IMR-90 (cell line): ENCODE data around the gene TLX1. TPM values are rescaled to one million over a fixed set of nuclear protein-coding genes. Genes with fewer than 3 reads are reported as not detected.

ENCODE experiments used
- ATAC-seq: fragments of 200-7000 bp; cut with Tn5 transposase; 2 replicates; pipeline ENCODE4 v1.9.1; 2020; ENCODE audit warnings: low read depth, mild to moderate bottlenecking, moderate library complexity
- BruUV-seq: library from RNA; stranded (reverse); fragments of 400-500 nt; replicated peaks from 2 replicates; lab custom pipeline; 2021; lab: Mats Ljungman, UMichigan
- CTCF ChIA-PET: fragments of 300-600 bp; formaldehyde crosslinking; extraction: SDS; loops from one replicate; lab custom pipeline; 2021; ENCODE audit warnings: antibody characterized with exemption; lab: Yijun Ruan, JAX
- POLR2A ChIA-PET: fragments of 300-600 bp; sonication (Branson Sonifier 250); formaldehyde crosslinking; loops from one replicate; lab custom pipeline; 2022; ENCODE audit warnings: antibody characterized with exemption; ENCODE audit not compliant: unreplicated experiment; lab: Charles Lee
- DNase-seq: peaks from one replicate; pipeline ENCODE4 v3.0.0; 2013
- H2AFZ ChIP-seq: replicated peaks from 2 replicates; pipeline ENCODE3; 2013; ENCODE audit warnings: low read length, mild to moderate bottlenecking; ENCODE audit not compliant: poor library complexity
- H2AK5ac ChIP-seq: 2 replicates; pipeline ENCODE4 v1.6.1; 2013; ENCODE audit warnings: low read depth, low read length, inconsistent platforms
- H2AK9ac ChIP-seq: replicated peaks from 2 replicates; pipeline ENCODE3; 2013; ENCODE audit warnings: mild to moderate bottlenecking, low read depth, low read length, moderate library complexity; ENCODE audit not compliant: poor library complexity
- H2BK120ac ChIP-seq: 2 replicates; pipeline ENCODE4 v1.6.1; 2013; ENCODE audit warnings: low read depth, low read length, inconsistent platforms
- H2BK15ac ChIP-seq: 3 replicates; pipeline ENCODE4 v1.6.1; 2013; ENCODE audit warnings: low read depth, low read length, inconsistent platforms
- H2BK20ac ChIP-seq: 2 replicates; pipeline ENCODE4 v1.6.1; 2013; ENCODE audit warnings: low read depth, mild to moderate bottlenecking, inconsistent platforms, low read length, moderate library complexity
- H2BK5ac ChIP-seq: 2 replicates; pipeline ENCODE4 v1.6.1; 2013; ENCODE audit warnings: mild to moderate bottlenecking, low read depth, low read length, inconsistent platforms; ENCODE audit not compliant: poor library complexity, severe bottlenecking
- H3K14ac ChIP-seq: replicated peaks from 2 replicates; pipeline ENCODE4 v1.6.1; 2013; ENCODE audit warnings: low read depth, low read length, inconsistent platforms
- H3K18ac ChIP-seq: 2 replicates; pipeline ENCODE4 v1.6.1; 2013; ENCODE audit warnings: low read depth, low read length, control low read depth
- H3K23ac ChIP-seq: 2 replicates; pipeline ENCODE4 v1.6.1; 2013; ENCODE audit warnings: low read depth, low read length, inconsistent platforms
- H3K27ac ChIP-seq: 2 replicates; pipeline ENCODE4 v1.5.1; 2013; ENCODE audit warnings: mild to moderate bottlenecking, control low read depth, low read length; ENCODE audit not compliant: insufficient read depth
- H3K27me3 ChIP-seq: 2 replicates; pipeline ENCODE4 v1.6.1; 2013; ENCODE audit warnings: low read length; ENCODE audit not compliant: control insufficient read depth, insufficient read depth
- H3K36me3 ChIP-seq: 2 replicates; pipeline ENCODE4 v1.6.1; 2013; ENCODE audit warnings: low read length, mixed read lengths; ENCODE audit not compliant: control insufficient read depth, insufficient read depth
- H3K4ac ChIP-seq: 2 replicates; pipeline ENCODE4 v1.6.1; 2013; ENCODE audit warnings: low read depth, low read length, inconsistent platforms
- H3K4me1 ChIP-seq: 2 replicates; pipeline ENCODE4 v1.6.1; 2013; ENCODE audit warnings: low read length, mixed read lengths; ENCODE audit not compliant: control insufficient read depth, insufficient read depth
- H3K4me2 ChIP-seq: 2 replicates; pipeline ENCODE4 v1.6.1; 2013; ENCODE audit warnings: low read depth, mild to moderate bottlenecking, control low read depth, low read length, moderate library complexity
- H3K4me3 ChIP-seq: 2 replicates; pipeline ENCODE4 v1.5.1; 2013; ENCODE audit warnings: low read depth, mild to moderate bottlenecking, control low read depth, low read length, moderate library complexity; ENCODE audit not compliant: insufficient read depth
- H3K56ac ChIP-seq: 2 replicates; pipeline ENCODE4 v1.6.1; 2013; ENCODE audit warnings: low read length, inconsistent platforms; ENCODE audit not compliant: insufficient read depth; ENCODE audit errors: extremely low read depth
- H3K79me1 ChIP-seq, 2 experiments: 2 replicates each; pipeline ENCODE4 v1.6.1; 2013; ENCODE audit warnings: low read length in 2 of 2, inconsistent platforms in 1 of 2, low read depth in 1 of 2
- H3K9ac ChIP-seq: 2 replicates; pipeline ENCODE4 v1.6.1; 2013; ENCODE audit warnings: low read depth, low read length, control low read depth
- H3K9me1 ChIP-seq: 2 replicates; pipeline ENCODE4 v1.6.1; 2013; ENCODE audit warnings: low read length, inconsistent platforms; ENCODE audit not compliant: insufficient read depth
- H3K9me3 ChIP-seq: 2 replicates; pipeline ENCODE4 v1.6.1; 2013; ENCODE audit warnings: low read length; ENCODE audit not compliant: control insufficient read depth, insufficient read depth
- H4K20me1 ChIP-seq: 2 replicates; pipeline ENCODE4 v1.6.1; 2013; ENCODE audit warnings: low read length, inconsistent platforms; ENCODE audit not compliant: insufficient read depth
- H4K5ac ChIP-seq: 2 replicates; pipeline ENCODE4 v1.6.1; 2013; ENCODE audit warnings: mild to moderate bottlenecking, low read depth, low read length, control low read depth
- H4K8ac ChIP-seq, 2 experiments: 2 replicates each; pipeline ENCODE4 v1.6.1; 2013; ENCODE audit warnings: low read depth in 2 of 2, low read length in 2 of 2, control low read depth in 1 of 2, inconsistent platforms in 1 of 2
- H4K91ac ChIP-seq: 2 replicates; pipeline ENCODE4 v1.6.1; 2013; ENCODE audit warnings: low read depth, low read length, inconsistent platforms; ENCODE audit not compliant: insufficient read depth
- BHLHE40 ChIP-seq: fragments of 150-350 bp; IDR thresholded peaks from 2 replicates; pipeline ENCODE4 v1.6.1; 2016; ENCODE audit warnings: mild to moderate bottlenecking, low read depth, low read length
- CEBPB ChIP-seq: IDR thresholded peaks from 2 replicates; pipeline ENCODE4 v1.6.1; 2012; ENCODE audit warnings: low read depth, low read length, improper control_type of control experiment
- CTCF ChIP-seq: conservative IDR thresholded peaks from 2 replicates; pipeline ENCODE4 v1.5.1; 2012; ENCODE audit warnings: mild to moderate bottlenecking, low read depth, low read length, improper control_type of control experiment
- MAFK ChIP-seq: IDR thresholded peaks from 2 replicates; pipeline ENCODE4 v1.6.1; 2012; ENCODE audit warnings: low read depth, low read length, improper control_type of control experiment
- MAZ ChIP-seq: IDR thresholded peaks from 2 replicates; pipeline ENCODE4 v1.6.1; 2012; ENCODE audit warnings: low read depth, mild to moderate bottlenecking, low read length, improper control_type of control experiment, moderate library complexity, borderline replicate concordance
- RAD21 ChIP-seq: IDR thresholded peaks from 2 replicates; pipeline ENCODE4 v1.6.1; 2012; ENCODE audit warnings: low read length, improper control_type of control experiment
- SMC3 ChIP-seq: fragments of 150-350 bp; IDR thresholded peaks from 2 replicates; pipeline ENCODE4 v1.6.1; 2016; ENCODE audit warnings: low read depth, mild to moderate bottlenecking, antibody characterized with exemption, low read length, moderate library complexity
- WGBS, 2 experiments: methylation state at CpG; one replicate each; pipeline versions ENCODE4 v1.1.5 to v1.1.7; 2013; ENCODE audit warnings: missing lambda C conversion rate in 2 of 2; ENCODE audit not compliant: insufficient read length in 1 of 2; ENCODE audit errors: extremely low coverage in 2 of 2; 5-methylcytosine and 5-hydroxymethylcytosine counted together
- dilution Hi-C: fragments of 300-500 bp; cut with HindIII; formaldehyde crosslinking; loops from one replicate; pipeline ENCODE4 v1.14.3; 2018; ENCODE audit warnings: low sequenced_read_pairs; ENCODE audit not compliant: unreplicated experiment
- in situ Hi-C: fragments of 300-500 bp; cut with MboI; formaldehyde crosslinking; loops from 3 replicates; pipeline ENCODE4 v1.14.3; 2019; ENCODE audit warnings: low sequenced_read_pairs, inconsistent platforms, mixed read lengths
- intact Hi-C: fragments of 100-400 bp; cut with micrococcal nuclease; formaldehyde crosslinking; loops from 2 replicates; pipeline ENCODE4 v1.10.0; 2022
- polyA plus RNA-seq, 3 experiments: library from polyadenylated mRNA; depleted of rRNA; stranded (reverse); fragments of >200 nt; gene quantifications; 2 replicates each; pipeline ENCODE4 v1.2.3, GENCODE V29; 2012; ENCODE audit warnings: low replicate concordance in 1 of 3
- total RNA-seq: library from RNA; depleted of rRNA; stranded (reverse); fragments of >200 nt; gene quantifications from 2 replicates; pipeline ENCODE4 v1.2.3, GENCODE V29; 2012

The TLX1 gene
- total and polyA plus RNA-seq, 2 of the 4 experiments (the other 2 are of a cell fraction): not detected

- Histone ChIP-seq H4K5ac (no peak overlapping the region), H3K18ac (no peak overlapping the region), H2BK15ac (no peak overlapping the region), H3K4me1 (no peaks in the 10 kb centered on the region), H3K36me3 (no peaks in the 10 kb centered on the region), H3K9ac (no peak overlapping the region), H3K4me2 (peak overlapping the region; percentile 95), H3K79me1 (no peaks in the 10 kb centered on the region), H3K27me3 (peaks cover 40% of the 10 kb centered on the region), H4K20me1 (no peaks in the 10 kb centered on the region), H3K14ac (no peak overlapping the region), H2BK20ac (no peak overlapping the region), H2BK5ac (no peak overlapping the region), H2AK9ac (no peak overlapping the region), H3K4ac (no peak overlapping the region), H3K9me3 (no peaks in the 10 kb centered on the region), H2AK5ac (no peak overlapping the region), H3K56ac (no peak overlapping the region), H2BK120ac (no peak overlapping the region), H3K4me3 (peak overlapping the region; percentile 28), H3K9me1 (no peaks in the 10 kb centered on the region), H4K91ac (no peak overlapping the region), H4K8ac (peak overlapping the region in 1 of 2 experiments; percentile 58; a peak in 1 of 4 replicates), H3K23ac (no peak overlapping the region), H3K27ac (no peak overlapping the region), H2AFZ (peak overlapping the region; percentile 89)
- peak; percentile 97 for ATAC-seq
- dilution Hi-C loops: no loop called here
- POLR2A ChIA-PET: no interaction called here
- no TSS peak for BruUV-seq
- intact Hi-C loops: loop anchor here (1.0 to 5.0 kb wide), 3 partner anchors 51 to 620 kb away; no protein-coding TSS in a partner anchor
- DNase-seq: peak; percentile 65
- TF ChIP-seq CTCF (peak; percentile 94), RAD21 (peak; percentile 82), MAFK (no peak), CEBPB (no peak), SMC3 (peak; percentile 64), MAZ (0 out of 2 replicates have a peak, but pooled peaks have one; percentile 24), BHLHE40 (no peak)
- in situ Hi-C loops: no loop called here
- WGBS, 2 experiments: 0% methylated on average over 15 of the region's 20 CpGs; no CpG with 5 or more reads in 1 of the 2 experiments
- CTCF ChIA-PET: interaction anchor here (0.6 to 1.1 kb wide), 5 partner anchors 10 to 435 kb away, joined by 3 to 5 read pairs (median 3); no protein-coding TSS in a partner anchor
Observed at GRCh38 chr10:101161494-101162299, 30.6 kb downstream of the TLX1 start.
